GM12875 (cell line): Measurements from ENCODE around the gene SPO11.

ENCODE experiments used
- H3K4me3 ChIP-seq: one replicate; pipeline ENCODE4 v1.5.1; 2011; ENCODE audit warnings: low read depth, low read length, control low read depth
- CTCF ChIP-seq: IDR thresholded peaks from 2 replicates; pipeline ENCODE4 v1.5.1; 2011; ENCODE audit warnings: low read depth, mild to moderate bottlenecking, control low read depth, inconsistent platforms, low read length, moderate library complexity, borderline replicate concordance; ENCODE audit not compliant: insufficient read depth

The SPO11 gene

DNA sequence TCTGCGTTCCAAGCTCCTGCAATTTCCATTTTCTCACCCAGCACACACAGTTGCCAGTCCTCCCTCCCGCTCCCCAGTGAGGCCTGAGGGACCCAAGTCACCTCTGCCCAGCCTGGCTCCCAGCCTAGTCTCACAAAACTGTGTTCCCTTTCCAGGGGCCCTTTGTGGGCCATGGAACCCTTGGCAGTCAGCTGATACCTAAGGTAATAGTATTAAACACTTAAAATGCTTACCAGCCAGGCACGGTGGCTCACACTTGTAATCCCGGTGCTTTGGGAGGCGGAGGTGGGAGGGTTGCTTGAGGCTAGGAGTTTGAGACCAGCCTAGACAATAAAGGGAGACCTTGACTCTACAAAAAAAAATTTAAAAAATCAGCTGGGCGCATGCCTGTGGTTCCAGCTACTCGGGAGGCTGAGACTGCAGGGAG is 58.4 kb downstream of the SPO11 start:
- no peak for TF ChIP-seq CTCF
- H3K4me3 ChIP-seq = no peak overlapping the region

DNA sequence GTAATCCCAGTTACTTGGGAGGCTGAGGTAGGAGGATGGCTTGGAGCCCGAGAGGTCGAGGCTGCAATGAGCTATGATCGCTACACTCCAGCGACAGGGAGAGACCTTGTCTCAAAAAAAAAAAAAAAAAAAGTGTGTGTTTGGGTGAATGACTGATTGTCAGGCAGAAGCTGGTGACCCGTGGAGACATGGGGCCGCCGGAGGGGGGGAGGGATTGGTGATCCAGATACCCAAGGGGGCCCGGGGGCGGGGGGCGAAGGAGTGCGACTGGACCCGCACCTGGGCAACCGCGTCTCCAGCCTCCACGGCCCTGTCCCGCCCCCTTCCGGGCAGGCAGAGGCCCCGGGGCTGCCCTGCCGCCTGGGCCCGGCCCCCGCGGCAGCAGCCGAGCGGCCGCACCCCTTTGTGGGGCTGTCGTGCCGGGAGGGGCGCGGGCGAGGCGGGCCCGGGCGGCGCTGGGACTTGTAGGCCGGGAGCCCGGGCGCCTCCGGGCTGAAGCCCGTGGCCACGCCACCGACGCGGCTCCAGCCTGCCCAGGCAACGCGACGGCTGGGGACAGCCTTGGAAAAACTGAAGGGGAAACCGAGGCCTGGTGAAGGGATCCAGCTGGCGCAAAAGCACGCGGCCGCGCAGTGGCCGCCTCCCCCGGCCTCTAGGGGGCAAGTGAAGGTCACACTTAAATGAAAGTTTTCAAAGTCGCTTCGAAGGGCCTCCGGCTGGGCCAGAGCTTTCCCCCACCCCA is 59.5 kb downstream of the SPO11 start:
- peak overlapping the region; percentile 44 for H3K4me3 ChIP-seq
- TF ChIP-seq CTCF = peak; percentile 72

DNA sequence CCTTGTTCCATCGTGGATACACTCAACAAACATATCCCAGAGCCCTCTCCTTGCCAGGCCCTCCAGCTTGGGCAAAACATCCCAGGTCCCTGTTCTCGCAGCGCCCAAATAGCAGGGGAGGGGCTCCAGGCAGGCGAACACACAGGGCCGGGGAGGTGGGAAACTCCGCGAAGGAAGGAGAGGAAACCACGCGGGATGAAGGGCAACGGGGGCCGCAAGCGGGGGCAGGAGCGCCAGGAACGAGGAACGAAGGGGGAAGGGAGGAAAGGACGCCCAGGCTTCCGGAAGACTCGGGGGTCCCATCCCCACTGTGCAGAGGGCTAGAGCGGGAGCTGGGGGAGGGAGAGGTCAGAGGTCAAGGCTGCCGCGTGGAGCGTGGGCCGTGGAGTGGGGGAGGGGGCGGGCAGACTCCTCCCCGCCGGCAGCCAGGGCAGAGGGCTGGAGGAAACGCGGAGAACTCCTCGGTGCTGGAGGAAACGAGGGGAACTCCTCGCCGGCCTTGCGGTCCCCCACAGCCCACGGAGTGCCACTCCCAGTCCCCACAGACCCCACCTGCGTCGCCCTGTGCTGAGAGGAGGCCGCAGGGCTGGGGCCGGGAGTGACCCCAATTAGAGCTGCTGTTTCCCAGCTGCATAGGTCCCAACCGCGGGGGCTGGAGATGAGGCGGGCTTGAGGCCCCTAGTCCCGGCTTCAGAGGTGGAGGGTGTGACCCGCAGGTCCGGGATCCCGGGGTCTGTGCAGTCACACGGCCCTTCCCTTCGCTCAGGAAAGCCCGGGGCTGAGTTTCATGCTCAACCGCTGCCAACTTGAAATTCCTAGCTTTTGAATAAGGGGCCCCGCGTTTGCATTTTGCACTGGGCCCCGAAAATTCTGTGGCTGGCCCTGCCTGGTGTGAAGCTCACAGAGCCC is 60.3 kb downstream of the SPO11 start:
- no peak for TF ChIP-seq CTCF

DNA sequence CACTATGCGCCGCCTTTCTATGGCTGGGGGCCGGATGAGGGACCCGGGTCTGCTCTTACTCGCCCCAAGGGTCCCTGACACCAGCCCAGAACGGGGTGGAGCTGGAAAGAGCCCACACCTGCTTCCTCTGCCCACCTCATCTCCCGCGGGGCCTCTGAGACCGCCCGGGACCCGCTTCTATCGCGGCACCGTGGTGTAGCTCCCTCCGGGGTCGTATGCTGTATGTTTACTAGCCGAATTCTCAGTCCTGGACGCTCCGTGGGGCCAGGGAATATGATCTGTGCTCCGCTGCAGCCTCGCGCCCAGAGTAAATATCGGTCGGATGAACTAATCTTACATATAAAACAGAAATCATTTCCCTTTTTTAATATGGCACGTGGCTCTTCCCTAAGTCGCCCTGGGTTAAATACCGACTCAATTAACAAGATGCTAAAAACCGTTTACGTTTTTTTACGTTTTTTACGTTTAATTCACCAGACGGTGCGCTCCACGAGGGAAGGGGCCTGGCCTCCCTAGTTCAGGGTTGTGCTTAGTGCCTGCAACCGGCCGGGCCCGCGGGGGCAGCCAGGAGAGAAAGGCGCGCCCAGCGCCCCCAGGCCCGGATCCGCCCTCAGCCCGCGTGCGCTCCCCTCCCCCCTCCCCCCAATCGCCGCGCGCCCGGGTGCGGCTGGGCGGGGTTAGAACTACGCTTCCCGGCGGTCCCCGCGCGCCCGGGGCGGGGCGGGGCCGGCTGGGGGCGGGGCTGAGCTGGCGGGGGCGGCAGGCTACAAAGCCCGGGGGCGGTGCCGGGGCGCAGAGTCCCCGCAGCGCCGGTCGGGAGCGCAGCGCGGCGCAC is 61.2 kb downstream of the SPO11 start, which contains the start of gene RBM38:
Gene RBM38, plus strand, starts transcription at position 793 of the 835 bp plus-strand sequence. CDS start 186 bp downstream, outside the sequence.
- peak within 1 kb of the TSS; percentile 57 for H3K4me3 ChIP-seq
- no peak for TF ChIP-seq CTCF

More for the DNA sequence above, 60.3 kb downstream of the SPO11 start:
- peak overlapping the region; percentile 44 for H3K4me3 ChIP-seq

- peak overlapping the region; percentile 57 for H3K4me3 ChIP-seq
- TF ChIP-seq CTCF = no peak
Observed at GRCh38 chr20:57391439-57392301, 62.1 kb downstream of the SPO11 start.
